Thoracic aorta (tissue), 2 donors: Measurements from ENCODE around the gene PBLD. TPM values are rescaled to one million over a fixed set of nuclear protein-coding genes. Genes with fewer than 3 reads are reported as not detected.

Experiments used
- ATAC-seq: fragments of 150-250 bp; one replicate; pipeline ENCODE4 v1.8.0; 2017; ENCODE audit warnings: low read depth; ENCODE audit not compliant: insufficient number of reproducible peaks, low FRiP score
- DNase-seq: peaks from one replicate; pipeline ENCODE4 v3.0.0-alpha.2; 2020; ENCODE audit warnings: low spot score
- H3K27ac ChIP-seq, 2 donors: fragments of 200-600 bp; sonication (generic); 1 replicate in 1 of 2; 2 replicates in 1 of 2; pipeline ENCODE4 v1.5.1; 2016; ENCODE audit warnings: mild to moderate bottlenecking in 2 of 2, moderate library complexity in 2 of 2
- H3K27me3 ChIP-seq: fragments of 200-600 bp; sonication (generic); replicated peaks from 2 replicates; pipeline ENCODE4 v1.6.0; 2016; ENCODE audit warnings: mild to moderate bottlenecking; ENCODE audit not compliant: insufficient read depth
- H3K36me3 ChIP-seq: fragments of 200-600 bp; sonication (generic); one replicate; pipeline ENCODE4 v1.5.1; 2016
- H3K4me1 ChIP-seq, 2 donors: fragments of 200-600 bp; sonication (generic); 1 replicate in 1 of 2; 2 replicates in 1 of 2; pipeline versions ENCODE4 v1.5.1 to v1.6.0; 2016; ENCODE audit warnings: low read depth in 2 of 2, mild to moderate bottlenecking in 1 of 2; ENCODE audit not compliant: control insufficient read depth in 1 of 2
- H3K4me3 ChIP-seq: fragments of 200-600 bp; sonication (generic); 2 replicates; pipeline ENCODE4 v1.5.1; 2016; ENCODE audit warnings: mild to moderate bottlenecking
- H3K9me3 ChIP-seq: fragments of 200-600 bp; sonication (generic); 2 replicates; pipeline ENCODE4 v1.5.1; 2016
- CTCF ChIP-seq: fragments of 200-600 bp; sonication (generic); IDR thresholded peaks from one replicate; pipeline ENCODE4 v1.5.1; 2019; ENCODE audit warnings: antibody characterized with exemption
- total RNA-seq, 2 donors: library from RNA; depleted of rRNA; stranded (reverse); fragments of >200 nt; gene quantifications; one replicate each; pipeline versions ENCODE4 v1.1.0 to v1.2.3, GENCODE V29; 2016

Gene PBLD
- total RNA-seq, 2 donors from 2014 or later = 8.0 to 9.5 TPM

GRCh38 chr10:68302503-68302823 is 30.3 kb downstream of the PBLD start:
- ATAC-seq = no peak
- Histone ChIP-seq H3K9me3 (no peaks in the 10 kb centered on the region), H3K27me3 (no peaks in the 10 kb centered on the region), H3K36me3 (no peaks in the 10 kb centered on the region), H3K4me1 (no peaks in the 10 kb centered on the region), H3K27ac (no peak overlapping the region), H3K4me3 (no peak overlapping the region)
- DNase-seq = no peak
- no peak for TF ChIP-seq CTCF

GRCh38 chr10:68301790-68302502 is 30.8 kb downstream of the PBLD start:
- Histone ChIP-seq H3K4me3 (no peak overlapping the region), H3K36me3 (no peaks in the 10 kb centered on the region), H3K27me3 (no peaks in the 10 kb centered on the region), H3K9me3 (no peaks in the 10 kb centered on the region), H3K27ac (no peak overlapping the region), H3K4me1 (no peaks in the 10 kb centered on the region)
- peak; percentile 44 for TF ChIP-seq CTCF
- no peak for ATAC-seq
- DNase-seq = no peak

- Histone ChIP-seq H3K9me3 (no peaks in the 10 kb centered on the region), H3K4me1 (no peaks in the 10 kb centered on the region), H3K27ac (no peak overlapping the region), H3K27me3 (no peaks in the 10 kb centered on the region), H3K4me3 (no peak overlapping the region), H3K36me3 (no peaks in the 10 kb centered on the region)
- TF ChIP-seq CTCF = no peak
- ATAC-seq (no peak), DNase-seq (no peak)
These were observed 31.4 kb downstream of the PBLD start for GRCh38 chr10:68301301-68301700.

- H3K36me3 ChIP-seq = no peaks in the 10 kb centered on the region
- no peaks in the 10 kb centered on the region for H3K27me3 ChIP-seq
- TF ChIP-seq CTCF = no peak
- H3K4me1 ChIP-seq = no peaks in the 10 kb centered on the region
- no peaks in the 10 kb centered on the region for H3K9me3 ChIP-seq
- DNase-seq (no peak), ATAC-seq (no peak)
- H3K27ac ChIP-seq = no peak overlapping the region
- no peak overlapping the region for H3K4me3 ChIP-seq
These were observed 35.7 kb downstream of the PBLD start for GRCh38 chr10:68296843-68297663.

GRCh38 chr10:68290736-68291135 is 42.0 kb downstream of the PBLD start:
- Histone ChIP-seq H3K36me3 (no peaks in the 10 kb centered on the region), H3K9me3 (no peaks in the 10 kb centered on the region), H3K27ac (no peak overlapping the region), H3K27me3 (no peaks in the 10 kb centered on the region), H3K4me1 (no peaks in the 10 kb centered on the region), H3K4me3 (no peak overlapping the region)
- no peak for DNase-seq
- no peak for TF ChIP-seq CTCF
- ATAC-seq = no peak
